Glutamatergic neuron (in vitro differentiated cells): ENCODE results near the gene RXRG. TPM values are rescaled to one million over a fixed set of nuclear protein-coding genes. Genes with fewer than 3 reads are reported as not detected.

Source experiments
- DNase-seq: peaks from one replicate; pipeline ENCODE4 v3.0.0; 2022
- H3K27ac Mint-ChIP-seq: one replicate; pipeline ENCODE4 v1.8.0; 2020; ENCODE audit warnings: mild to moderate bottlenecking, mixed read lengths, inconsistent platforms; ENCODE audit not compliant: unreplicated experiment
- H3K27me3 Mint-ChIP-seq: one replicate; pipeline ENCODE4 v1.8.0; 2020; ENCODE audit warnings: mild to moderate bottlenecking, moderate library complexity, mixed read lengths, inconsistent platforms; ENCODE audit not compliant: unreplicated experiment
- H3K36me3 Mint-ChIP-seq: one replicate; pipeline ENCODE4 v1.8.0; 2020; ENCODE audit warnings: mild to moderate bottlenecking, mixed read lengths, inconsistent platforms; ENCODE audit not compliant: unreplicated experiment
- H3K4me1 Mint-ChIP-seq: one replicate; pipeline ENCODE4 v1.8.0; 2020; ENCODE audit warnings: mild to moderate bottlenecking, low read depth, mixed read lengths, inconsistent platforms; ENCODE audit not compliant: unreplicated experiment
- H3K4me3 Mint-ChIP-seq: one replicate; pipeline ENCODE4 v1.8.0; 2020; ENCODE audit warnings: mild to moderate bottlenecking, mixed read lengths, inconsistent platforms; ENCODE audit not compliant: unreplicated experiment
- H3K9me3 Mint-ChIP-seq: one replicate; pipeline ENCODE4 v1.8.0; 2020; ENCODE audit warnings: mild to moderate bottlenecking, moderate library complexity, mixed read lengths, inconsistent platforms; ENCODE audit not compliant: unreplicated experiment
- total RNA-seq: library from RNA; stranded (reverse); fragmentation: NEBNext Ultra II Directional; extraction: Animal tissue kit (Norgen Biotek cat#: 25700); gene quantifications from one replicate; pipeline ENCODE4 v1.2.1, GENCODE V29; 2021; ENCODE audit not compliant: unreplicated experiment
- TF ChIP-seq, protein P1 (sequence below): fragments of 200-600 bp; sonication (generic); IDR thresholded peaks from one replicate; pipeline ENCODE4 v1.5.0; 2021; ENCODE audit not compliant: partially characterized antibody, unreplicated experiment

The RXRG gene
- total RNA-seq, 1 donor from 2014 or later: 10.4 TPM

GRCh38 chr1:165439330-165439729, 5.6 kb downstream of the RXRG start:
- peak overlapping the region; percentile 65 for H3K27ac Mint-ChIP-seq
- no peaks in the 10 kb centered on the region for H3K9me3 Mint-ChIP-seq
- TF ChIP-seq, protein P1, sequence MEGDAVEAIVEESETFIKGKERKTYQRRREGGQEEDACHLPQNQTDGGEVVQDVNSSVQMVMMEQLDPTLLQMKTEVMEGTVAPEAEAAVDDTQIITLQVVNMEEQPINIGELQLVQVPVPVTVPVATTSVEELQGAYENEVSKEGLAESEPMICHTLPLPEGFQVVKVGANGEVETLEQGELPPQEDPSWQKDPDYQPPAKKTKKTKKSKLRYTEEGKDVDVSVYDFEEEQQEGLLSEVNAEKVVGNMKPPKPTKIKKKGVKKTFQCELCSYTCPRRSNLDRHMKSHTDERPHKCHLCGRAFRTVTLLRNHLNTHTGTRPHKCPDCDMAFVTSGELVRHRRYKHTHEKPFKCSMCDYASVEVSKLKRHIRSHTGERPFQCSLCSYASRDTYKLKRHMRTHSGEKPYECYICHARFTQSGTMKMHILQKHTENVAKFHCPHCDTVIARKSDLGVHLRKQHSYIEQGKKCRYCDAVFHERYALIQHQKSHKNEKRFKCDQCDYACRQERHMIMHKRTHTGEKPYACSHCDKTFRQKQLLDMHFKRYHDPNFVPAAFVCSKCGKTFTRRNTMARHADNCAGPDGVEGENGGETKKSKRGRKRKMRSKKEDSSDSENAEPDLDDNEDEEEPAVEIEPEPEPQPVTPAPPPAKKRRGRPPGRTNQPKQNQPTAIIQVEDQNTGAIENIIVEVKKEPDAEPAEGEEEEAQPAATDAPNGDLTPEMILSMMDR: no peak
- H3K4me3 Mint-ChIP-seq: peak overlapping the region; percentile 71
- no peaks in the 10 kb centered on the region for H3K36me3 Mint-ChIP-seq
- H3K27me3 Mint-ChIP-seq: no peaks in the 10 kb centered on the region
- peaks cover 40% of the 10 kb centered on the region for H3K4me1 Mint-ChIP-seq
- peak; percentile 80 for DNase-seq

- peaks cover 2% of the 10 kb centered on the region for H3K27me3 Mint-ChIP-seq
- peaks cover 25% of the 10 kb centered on the region for H3K4me1 Mint-ChIP-seq
- no peaks in the 10 kb centered on the region for H3K9me3 Mint-ChIP-seq
Observed at GRCh38 chr1:165436994-165437393, 7.9 kb downstream of the RXRG start.

DNA sequence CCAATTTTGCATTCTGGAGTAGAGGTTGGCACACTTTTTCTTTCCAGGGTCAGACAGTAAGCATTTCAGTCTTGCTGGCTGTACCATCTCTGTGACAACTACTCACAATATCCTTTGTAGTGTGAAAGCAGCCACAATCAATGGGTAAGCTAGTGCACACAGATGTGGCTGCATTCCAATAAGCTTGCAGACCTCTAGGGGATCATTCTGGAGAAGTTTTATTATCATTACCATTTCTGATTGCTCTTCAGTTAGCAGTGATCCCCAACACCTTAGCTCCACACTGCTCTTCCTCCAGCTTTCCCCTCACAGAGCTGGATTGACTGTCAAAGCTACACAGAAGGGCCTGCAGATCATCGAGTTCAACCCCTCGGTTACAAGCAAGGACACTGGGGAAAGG, 9.1 kb downstream of the RXRG start:
- H3K9me3 Mint-ChIP-seq: peaks cover under 1% of the 10 kb centered on the region
- DNase-seq: no peak
- H3K36me3 Mint-ChIP-seq: no peaks in the 10 kb centered on the region
- peaks cover 2% of the 10 kb centered on the region for H3K27me3 Mint-ChIP-seq
- H3K4me3 Mint-ChIP-seq: no peak overlapping the region
- peaks cover 17% of the 10 kb centered on the region for H3K4me1 Mint-ChIP-seq
- TF ChIP-seq, protein P1: no peak
- H3K27ac Mint-ChIP-seq: no peak overlapping the region

More at GRCh38 chr1:165436994-165437393, 7.9 kb downstream of the RXRG start:
- DNase-seq: no peak
- no peak overlapping the region for H3K4me3 Mint-ChIP-seq
- no peaks in the 10 kb centered on the region for H3K36me3 Mint-ChIP-seq
- TF ChIP-seq, protein P1: no peak
- H3K27ac Mint-ChIP-seq: no peak overlapping the region

DNA sequence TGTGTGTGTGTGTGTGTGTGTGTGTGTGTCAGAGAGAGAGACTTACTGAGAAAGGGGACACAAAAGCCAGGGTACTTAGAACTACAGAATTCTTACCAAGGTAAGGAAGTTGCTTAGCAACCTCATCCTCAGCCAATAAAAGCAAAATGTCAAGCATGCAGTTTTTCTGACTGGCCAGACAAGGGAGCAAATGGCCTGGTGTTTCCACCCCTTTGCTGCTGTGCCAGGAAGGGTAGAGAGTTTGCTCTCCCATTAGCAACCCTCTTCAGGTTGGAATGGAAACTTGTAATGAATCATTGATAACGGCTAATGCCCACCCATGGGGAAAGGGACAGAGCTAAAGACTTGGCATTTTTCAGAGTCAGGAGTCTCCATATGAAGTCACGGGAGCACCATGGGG, 10.6 kb downstream of the RXRG start:
- TF ChIP-seq, protein P1: no peak
- H3K9me3 Mint-ChIP-seq: peaks cover 2% of the 10 kb centered on the region
- DNase-seq: no peak
- peaks cover 9% of the 10 kb centered on the region for H3K4me1 Mint-ChIP-seq
- no peaks in the 10 kb centered on the region for H3K36me3 Mint-ChIP-seq
- no peak overlapping the region for H3K27ac Mint-ChIP-seq
- peaks cover 5% of the 10 kb centered on the region for H3K27me3 Mint-ChIP-seq
- H3K4me3 Mint-ChIP-seq: no peak overlapping the region

DNA sequence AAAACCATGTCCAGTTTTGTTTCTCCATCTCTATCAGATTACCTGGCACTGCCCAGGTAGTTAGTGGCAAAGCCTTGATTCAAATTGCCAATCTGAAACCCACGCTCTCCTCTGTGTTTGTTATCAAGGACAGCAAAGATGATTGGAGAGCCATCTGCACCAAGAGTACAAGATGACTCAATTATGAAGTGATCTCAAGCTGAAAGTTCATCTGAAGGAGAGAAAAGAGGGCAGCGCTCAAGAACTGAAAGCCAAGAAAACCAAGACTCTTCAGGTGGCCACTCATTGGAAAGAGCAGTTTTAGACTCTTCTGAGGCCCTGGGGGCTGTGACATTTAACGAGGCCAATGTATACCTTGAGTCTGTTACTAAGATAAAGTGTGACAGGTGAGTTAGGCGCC, 13.8 kb downstream of the RXRG start:
- Mint-ChIP-seq H3K27ac (no peak overlapping the region), H3K9me3 (peaks cover 3% of the 10 kb centered on the region), H3K36me3 (peaks cover 11% of the 10 kb centered on the region), H3K4me3 (no peak overlapping the region), H3K27me3 (peaks cover 5% of the 10 kb centered on the region), H3K4me1 (peaks cover 2% of the 10 kb centered on the region)
- no peak for DNase-seq
- TF ChIP-seq, protein P1: no peak
